HCT116 (cell line): Measurements from ENCODE around the gene POLA1.

Experiments used
- RAD21 ChIP-seq: IDR thresholded peaks from 2 replicates; pipeline ENCODE4 v1.6.1; 2012; ENCODE audit warnings: low read depth, mild to moderate bottlenecking
- TF ChIP-seq, protein P1 (sequence below): IDR thresholded peaks from 2 replicates; pipeline ENCODE4 v1.6.1; 2012

DNA sequence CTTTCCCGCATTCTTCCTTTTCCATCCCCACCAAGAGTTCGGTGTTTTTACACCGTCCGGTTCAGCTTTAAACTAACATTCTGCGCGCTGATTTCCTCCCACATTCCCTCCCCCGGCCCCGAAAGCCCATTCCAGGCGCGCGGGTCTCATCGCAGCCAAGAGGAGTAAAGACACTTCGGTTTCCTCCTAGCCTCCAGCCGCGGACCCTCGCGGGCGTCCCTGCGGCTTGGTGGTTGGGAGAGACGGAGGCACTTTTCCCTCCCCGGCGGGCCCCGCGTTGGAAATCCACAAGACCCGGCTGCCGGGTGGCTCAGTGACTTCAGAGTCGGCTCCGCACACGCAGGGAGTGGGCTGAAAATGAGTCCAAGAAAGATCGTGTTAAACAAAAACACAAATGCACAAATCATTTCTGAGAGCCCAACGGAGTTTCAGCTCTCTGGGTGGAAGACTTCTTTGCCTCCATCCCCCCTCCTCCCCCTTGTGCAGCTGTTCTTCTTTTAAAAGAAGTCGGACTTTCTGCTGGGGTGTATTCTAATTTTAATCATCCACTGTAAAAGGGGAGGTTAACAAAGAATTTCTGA lies 324.0 kb downstream of the POLA1 start:
- no peak for TF ChIP-seq RAD21
- TF ChIP-seq, protein P1, sequence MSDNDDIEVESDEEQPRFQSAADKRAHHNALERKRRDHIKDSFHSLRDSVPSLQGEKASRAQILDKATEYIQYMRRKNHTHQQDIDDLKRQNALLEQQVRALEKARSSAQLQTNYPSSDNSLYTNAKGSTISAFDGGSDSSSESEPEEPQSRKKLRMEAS: no peak
